SJSA1 (cell line): ENCODE measurements around the gene RBM28. TPM values are rescaled to one million over a fixed set of nuclear protein-coding genes. Genes with fewer than 3 reads are reported as not detected.

Source experiments
- DNase-seq, 2 experiments: peaks; one replicate each; pipeline ENCODE4 v3.0.0-alpha.2; 2015 to 2020; ENCODE audit warnings: low spot score in 2 of 2, low read depth in 1 of 2
- H3K27ac ChIP-seq: fragments of 250-450 bp; sonication (Bioruptor Pico); 2 replicates; pipeline ENCODE4 v1.5.1; 2020; ENCODE audit warnings: mild to moderate bottlenecking, moderate library complexity
- H3K27me3 ChIP-seq: fragments of 250-450 bp; sonication (Bioruptor Pico); replicated peaks from 2 replicates; pipeline ENCODE4 v1.5.1; 2020; ENCODE audit warnings: mild to moderate bottlenecking, moderate library complexity
- H3K36me3 ChIP-seq: fragments of 250-450 bp; sonication (Bioruptor Pico); 2 replicates; pipeline ENCODE4 v1.5.1; 2020; ENCODE audit warnings: mild to moderate bottlenecking
- H3K4me1 ChIP-seq: fragments of 250-450 bp; sonication (Bioruptor Pico); replicated peaks from 2 replicates; pipeline ENCODE4 v1.6.1; 2021; ENCODE audit warnings: mild to moderate bottlenecking
- H3K4me3 ChIP-seq: fragments of 250-450 bp; sonication (Bioruptor Pico); 2 replicates; pipeline ENCODE4 v1.5.1; 2020; ENCODE audit warnings: mild to moderate bottlenecking
- H3K9me3 ChIP-seq: fragments of 250-450 bp; sonication (Bioruptor Pico); replicated peaks from 2 replicates; pipeline ENCODE4 v1.5.1; 2020; ENCODE audit warnings: mild to moderate bottlenecking
- total RNA-seq: library from RNA; depleted of rRNA; stranded (reverse); fragments of >200 nt; shearing (Covaris generic); gene quantifications from 2 replicates; pipeline ENCODE4 v1.2.3, GENCODE V29; 2014

Gene RBM28
- total RNA-seq, 1 experiment from 2014 or later = 21.4 TPM

- Histone ChIP-seq H3K36me3 (no peaks in the 10 kb centered on the region), H3K9me3 (peaks cover 2% of the 10 kb centered on the region), H3K27ac (no peak overlapping the region), H3K4me1 (no peaks in the 10 kb centered on the region), H3K27me3 (no peaks in the 10 kb centered on the region; the same call in none of the 2 replicates), H3K4me3 (no peak overlapping the region)
- no peak for DNase-seq
These were observed 68.0 kb downstream of the RBM28 start for GRCh38 chr7:128275681-128276080.

- H3K4me1 ChIP-seq = no peaks in the 10 kb centered on the region
- H3K27me3 ChIP-seq = no peaks in the 10 kb centered on the region; the same call in none of the 2 replicates
- no peak overlapping the region for H3K4me3 ChIP-seq
- no peaks in the 10 kb centered on the region for H3K36me3 ChIP-seq
- no peak for DNase-seq
- H3K9me3 ChIP-seq = peaks cover 2% of the 10 kb centered on the region; the same call in 1 of the 2 replicates
- H3K27ac ChIP-seq = no peak overlapping the region
These were observed 68.7 kb downstream of the RBM28 start for GRCh38 chr7:128274884-128275603.

- Histone ChIP-seq H3K9me3 (peaks cover 2% of the 10 kb centered on the region; the same call in 1 of the 2 replicates), H3K36me3 (no peaks in the 10 kb centered on the region), H3K4me1 (no peaks in the 10 kb centered on the region), H3K27me3 (no peaks in the 10 kb centered on the region; the same call in none of the 2 replicates), H3K4me3 (no peak overlapping the region), H3K27ac (no peak overlapping the region)
- no peak for DNase-seq
These were observed 69.3 kb downstream of the RBM28 start for GRCh38 chr7:128274246-128274883.

- Histone ChIP-seq H3K9me3 (no peaks in the 10 kb centered on the region), H3K27me3 (peaks cover 8% of the 10 kb centered on the region), H3K4me1 (no peaks in the 10 kb centered on the region), H3K27ac (no peak overlapping the region), H3K36me3 (no peaks in the 10 kb centered on the region), H3K4me3 (no peak overlapping the region)
- DNase-seq = no peak
These were observed 71.7 kb downstream of the RBM28 start for GRCh38 chr7:128271942-128272481.

GRCh38 chr7:128271471-128271941 is 72.2 kb downstream of the RBM28 start:
- no peak for DNase-seq
- H3K27me3 ChIP-seq = peaks cover 10% of the 10 kb centered on the region
- H3K4me3 ChIP-seq = no peak overlapping the region

GRCh38 chr7:128270826-128271272 is 72.9 kb downstream of the RBM28 start:
- Histone ChIP-seq H3K36me3 (no peaks in the 10 kb centered on the region), H3K4me1 (no peaks in the 10 kb centered on the region), H3K9me3 (no peaks in the 10 kb centered on the region), H3K27me3 (peaks cover 12% of the 10 kb centered on the region), H3K27ac (no peak overlapping the region), H3K4me3 (no peak overlapping the region)
- no peak for DNase-seq

More at GRCh38 chr7:128271471-128271941, 72.2 kb downstream of the RBM28 start:
- Histone ChIP-seq H3K4me1 (no peaks in the 10 kb centered on the region), H3K27ac (no peak overlapping the region), H3K9me3 (no peaks in the 10 kb centered on the region), H3K36me3 (no peaks in the 10 kb centered on the region)

- no peak for DNase-seq
- no peak overlapping the region for H3K4me3 ChIP-seq
- no peaks in the 10 kb centered on the region for H3K4me1 ChIP-seq
- no peaks in the 10 kb centered on the region for H3K9me3 ChIP-seq
- no peak overlapping the region for H3K27ac ChIP-seq
- H3K36me3 ChIP-seq = no peaks in the 10 kb centered on the region
- peaks cover 12% of the 10 kb centered on the region for H3K27me3 ChIP-seq
These were observed 75.5 kb downstream of the RBM28 start for GRCh38 chr7:128268233-128268632.

- no peak for DNase-seq
- H3K4me1 ChIP-seq = no peaks in the 10 kb centered on the region
- H3K4me3 ChIP-seq = no peak overlapping the region
- peaks cover 12% of the 10 kb centered on the region for H3K27me3 ChIP-seq
- no peaks in the 10 kb centered on the region for H3K9me3 ChIP-seq
- H3K36me3 ChIP-seq = no peaks in the 10 kb centered on the region
- no peak overlapping the region for H3K27ac ChIP-seq
These were observed 76.1 kb downstream of the RBM28 start for GRCh38 chr7:128267595-128267924.

GRCh38 chr7:128266883-128267594 is 76.7 kb downstream of the RBM28 start:
- H3K9me3 ChIP-seq = no peaks in the 10 kb centered on the region
- no peaks in the 10 kb centered on the region for H3K4me1 ChIP-seq
- H3K27ac ChIP-seq = no peak overlapping the region
- peaks cover 12% of the 10 kb centered on the region for H3K27me3 ChIP-seq
- peak in 1 of 2 experiments; percentile 16 for DNase-seq
- H3K36me3 ChIP-seq = no peaks in the 10 kb centered on the region
- no peak overlapping the region for H3K4me3 ChIP-seq

GRCh38 chr7:128266529-128266882 is 77.2 kb downstream of the RBM28 start:
- H3K36me3 ChIP-seq = no peaks in the 10 kb centered on the region
- peaks cover 12% of the 10 kb centered on the region for H3K27me3 ChIP-seq
- H3K4me3 ChIP-seq = no peak overlapping the region
- H3K9me3 ChIP-seq = no peaks in the 10 kb centered on the region
- H3K27ac ChIP-seq = no peak overlapping the region
- no peak for DNase-seq
- no peaks in the 10 kb centered on the region for H3K4me1 ChIP-seq

- Histone ChIP-seq H3K36me3 (no peaks in the 10 kb centered on the region), H3K27ac (no peak overlapping the region), H3K4me3 (no peak overlapping the region), H3K4me1 (no peaks in the 10 kb centered on the region), H3K27me3 (peaks cover 12% of the 10 kb centered on the region), H3K9me3 (no peaks in the 10 kb centered on the region)
- no peak for DNase-seq
These were observed 77.8 kb downstream of the RBM28 start for GRCh38 chr7:128265906-128266300.

GRCh38 chr7:128265156-128265905 is 78.4 kb downstream of the RBM28 start:
- H3K27ac ChIP-seq = no peak overlapping the region
- H3K4me3 ChIP-seq = no peak overlapping the region
- no peaks in the 10 kb centered on the region for H3K9me3 ChIP-seq
- peaks cover 12% of the 10 kb centered on the region for H3K27me3 ChIP-seq
- H3K4me1 ChIP-seq = no peaks in the 10 kb centered on the region
- H3K36me3 ChIP-seq = no peaks in the 10 kb centered on the region
- no peak for DNase-seq

- Histone ChIP-seq H3K27me3 (peaks cover 12% of the 10 kb centered on the region), H3K27ac (no peak overlapping the region), H3K36me3 (no peaks in the 10 kb centered on the region), H3K4me3 (no peak overlapping the region), H3K4me1 (no peaks in the 10 kb centered on the region), H3K9me3 (no peaks in the 10 kb centered on the region)
- DNase-seq = no peak
These were observed 79.2 kb downstream of the RBM28 start for GRCh38 chr7:128264477-128264876.
